Tibial nerve (tissue), 3 donors: Measurements from ENCODE around the gene ASTN1.

Source experiments
- POLR2A ChIP-seq, 2 donors: fragments of 450-650 bp; IDR thresholded peaks; one replicate each; pipeline ENCODE4 v1.6.1; 2017; ENCODE audit warnings: antibody characterized with exemption in 2 of 2, mild to moderate bottlenecking in 2 of 2, moderate library complexity in 2 of 2
- TF ChIP-seq, protein P1 (sequence below), 5 experiments: fragments of 200-600 bp in 3 of 5; fragments of 450-650 bp in 2 of 5; sonication (generic) in 3 of 5; IDR thresholded peaks; one replicate each; pipeline ENCODE4 v1.5.1; 2016 to 2019; ENCODE audit warnings: antibody characterized with exemption in 5 of 5, mild to moderate bottlenecking in 3 of 5, moderate library complexity in 2 of 5

DNA sequence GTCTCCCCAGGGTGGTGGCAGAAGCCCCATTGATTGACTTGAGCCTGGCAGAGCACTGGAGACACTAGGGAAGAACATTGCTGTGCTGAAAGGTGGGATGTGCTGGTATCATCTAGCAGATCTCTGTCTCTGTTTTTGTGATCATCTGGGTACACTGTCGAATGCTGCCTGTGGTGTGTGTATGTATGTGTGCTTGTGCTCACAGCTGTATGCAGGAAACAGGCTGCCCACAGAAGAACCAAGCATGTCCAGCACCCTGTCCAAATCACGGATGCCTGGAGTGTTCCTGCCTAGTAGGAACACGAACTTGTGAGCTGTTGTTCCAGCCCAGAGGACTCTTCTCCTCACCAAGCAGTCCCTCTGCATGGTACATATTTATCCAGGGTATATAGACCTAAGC, 7.8 kb upstream of the ASTN1 start:
- TF ChIP-seq, protein P1, sequence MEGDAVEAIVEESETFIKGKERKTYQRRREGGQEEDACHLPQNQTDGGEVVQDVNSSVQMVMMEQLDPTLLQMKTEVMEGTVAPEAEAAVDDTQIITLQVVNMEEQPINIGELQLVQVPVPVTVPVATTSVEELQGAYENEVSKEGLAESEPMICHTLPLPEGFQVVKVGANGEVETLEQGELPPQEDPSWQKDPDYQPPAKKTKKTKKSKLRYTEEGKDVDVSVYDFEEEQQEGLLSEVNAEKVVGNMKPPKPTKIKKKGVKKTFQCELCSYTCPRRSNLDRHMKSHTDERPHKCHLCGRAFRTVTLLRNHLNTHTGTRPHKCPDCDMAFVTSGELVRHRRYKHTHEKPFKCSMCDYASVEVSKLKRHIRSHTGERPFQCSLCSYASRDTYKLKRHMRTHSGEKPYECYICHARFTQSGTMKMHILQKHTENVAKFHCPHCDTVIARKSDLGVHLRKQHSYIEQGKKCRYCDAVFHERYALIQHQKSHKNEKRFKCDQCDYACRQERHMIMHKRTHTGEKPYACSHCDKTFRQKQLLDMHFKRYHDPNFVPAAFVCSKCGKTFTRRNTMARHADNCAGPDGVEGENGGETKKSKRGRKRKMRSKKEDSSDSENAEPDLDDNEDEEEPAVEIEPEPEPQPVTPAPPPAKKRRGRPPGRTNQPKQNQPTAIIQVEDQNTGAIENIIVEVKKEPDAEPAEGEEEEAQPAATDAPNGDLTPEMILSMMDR (IDR thresholded peaks at IDR 0.05): no peak
- TF ChIP-seq POLR2A (IDR thresholded peaks at IDR 0.05): no peak
